Thyroid gland (tissue), 4 donors: Measurements from ENCODE around the gene MOB4. TPM values are rescaled to one million over a fixed set of nuclear protein-coding genes. Genes with fewer than 3 reads are reported as not detected.

Experiments
- DNase-seq, 2 donors: peaks; one replicate each; pipeline ENCODE4 v3.0.0-alpha.2; 2019
- H3K27ac ChIP-seq, 3 donors: fragments of 200-600 bp; sonication (generic); 1 replicate in 2 of 3; 2 replicates in 1 of 3; pipeline ENCODE4 v1.5.1; 2016 to 2019; ENCODE audit warnings: mild to moderate bottlenecking in 1 of 3, moderate library complexity in 1 of 3
- H3K27me3 ChIP-seq: fragments of 200-600 bp; sonication (generic); one replicate; pipeline ENCODE4 v1.5.1; 2019
- H3K36me3 ChIP-seq, 2 donors: fragments of 200-600 bp; sonication (generic); one replicate each; pipeline ENCODE4 v1.5.1; 2016 to 2019
- H3K4me1 ChIP-seq, 2 donors: fragments of 200-600 bp; sonication (generic); one replicate each; pipeline ENCODE4 v1.5.1; 2017 to 2019
- H3K4me3 ChIP-seq, 3 donors: fragments of 200-600 bp; sonication (generic); replicated peaks in 1 of 3; 1 replicate in 2 of 3; 2 replicates in 1 of 3; pipeline ENCODE4 v1.5.1; 2016; ENCODE audit warnings: mild to moderate bottlenecking in 1 of 3
- H3K9me3 ChIP-seq: fragments of 200-600 bp; sonication (generic); one replicate; pipeline ENCODE4 v1.5.1; 2017
- POLR2A ChIP-seq, 2 donors: fragments of 450-650 bp; IDR thresholded peaks; one replicate each; pipeline ENCODE4 v1.6.1; 2017; ENCODE audit warnings: antibody characterized with exemption in 2 of 2, mild to moderate bottlenecking in 2 of 2, moderate library complexity in 1 of 2
- WGBS, 2 donors: methylation state at CpG; one replicate each; pipeline ENCODE4 v1.1.5; 2017; 5-methylcytosine and 5-hydroxymethylcytosine counted together
- intact Hi-C: fragments of 100-400 bp; cut with DNase I; formaldehyde crosslinking; loops from one replicate; pipeline ENCODE4 v1.15.1; 2023
- total RNA-seq, 4 donors: library from RNA; depleted of rRNA; stranded (reverse); fragments of >200 nt; gene quantifications; one replicate each; pipeline ENCODE4 v1.2.3, GENCODE V29; 2016
- TF ChIP-seq, protein P1 (sequence below), 6 experiments: fragments of 200-600 bp in 3 of 6; fragments of 450-650 bp in 3 of 6; sonication (generic) in 3 of 6; IDR thresholded peaks; one replicate each; pipeline ENCODE4 v1.5.1; 2016 to 2019; ENCODE audit warnings: antibody characterized with exemption in 6 of 6, mild to moderate bottlenecking in 2 of 6, inconsistent platforms in 1 of 6, moderate library complexity in 1 of 6

Gene MOB4
- total RNA-seq, 4 donors from 2014 or later, result 24.7 to 36.1 (median 28.6) TPM

DNA sequence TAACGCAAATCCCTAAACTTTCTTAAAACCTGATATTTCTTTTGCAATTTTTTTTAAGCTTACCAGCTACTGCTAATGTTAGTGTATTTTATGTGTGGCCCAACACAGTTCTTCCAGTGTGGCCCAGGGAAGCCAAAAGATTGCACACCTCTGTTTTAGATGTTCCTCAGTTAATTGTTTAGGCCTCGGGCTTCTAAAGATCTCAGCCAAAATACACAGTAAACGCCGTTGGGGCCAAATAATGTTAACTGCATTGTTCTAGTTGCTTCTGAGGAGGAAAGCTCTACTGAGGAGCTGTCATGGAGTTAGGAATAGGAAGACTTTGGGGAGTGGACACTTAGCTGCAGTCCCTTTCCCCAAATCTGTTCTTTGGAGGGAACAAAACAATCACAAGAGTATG is 13.7 kb upstream of the MOB4 start:
- no peak overlapping the region for H3K4me3 ChIP-seq
- WGBS, 2 donors, result 66 to 87% methylated on average over 4 of the region's 4 CpGs

DNA sequence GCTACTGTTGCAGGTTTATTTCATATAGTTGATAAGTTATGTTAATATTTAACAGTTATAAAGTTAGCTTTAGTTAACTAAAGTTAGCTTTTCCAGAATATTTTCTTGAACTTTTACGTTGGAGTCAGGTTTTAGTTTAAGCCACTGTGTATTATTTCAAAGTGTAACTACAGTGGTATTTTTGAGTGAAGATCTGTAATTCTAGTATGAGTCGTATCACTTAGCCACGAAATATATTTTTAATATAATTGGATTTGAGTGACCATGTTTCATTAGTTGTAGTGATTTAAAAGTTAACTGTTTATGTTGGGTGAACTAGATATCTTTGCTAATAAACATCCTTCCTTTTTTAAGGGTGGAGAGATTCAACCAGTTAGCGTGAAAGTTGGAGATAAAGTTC is 13.2 kb upstream of the MOB4 start:
- no peak for DNase-seq
- Histone ChIP-seq H3K36me3 (peaks cover 8 to 13% of the 10 kb centered on the region in 2 donors), H3K27ac (peak overlapping the region in 1 of 3 donors; percentile 100), H3K4me1 (peaks cover 13 to 21% of the 10 kb centered on the region in 2 donors), H3K27me3 (no peaks in the 10 kb centered on the region), H3K4me3 (no peak overlapping the region), H3K9me3 (no peaks in the 10 kb centered on the region)
- no peak for TF ChIP-seq POLR2A (IDR thresholded peaks at IDR 0.05)
- TF ChIP-seq, protein P1, sequence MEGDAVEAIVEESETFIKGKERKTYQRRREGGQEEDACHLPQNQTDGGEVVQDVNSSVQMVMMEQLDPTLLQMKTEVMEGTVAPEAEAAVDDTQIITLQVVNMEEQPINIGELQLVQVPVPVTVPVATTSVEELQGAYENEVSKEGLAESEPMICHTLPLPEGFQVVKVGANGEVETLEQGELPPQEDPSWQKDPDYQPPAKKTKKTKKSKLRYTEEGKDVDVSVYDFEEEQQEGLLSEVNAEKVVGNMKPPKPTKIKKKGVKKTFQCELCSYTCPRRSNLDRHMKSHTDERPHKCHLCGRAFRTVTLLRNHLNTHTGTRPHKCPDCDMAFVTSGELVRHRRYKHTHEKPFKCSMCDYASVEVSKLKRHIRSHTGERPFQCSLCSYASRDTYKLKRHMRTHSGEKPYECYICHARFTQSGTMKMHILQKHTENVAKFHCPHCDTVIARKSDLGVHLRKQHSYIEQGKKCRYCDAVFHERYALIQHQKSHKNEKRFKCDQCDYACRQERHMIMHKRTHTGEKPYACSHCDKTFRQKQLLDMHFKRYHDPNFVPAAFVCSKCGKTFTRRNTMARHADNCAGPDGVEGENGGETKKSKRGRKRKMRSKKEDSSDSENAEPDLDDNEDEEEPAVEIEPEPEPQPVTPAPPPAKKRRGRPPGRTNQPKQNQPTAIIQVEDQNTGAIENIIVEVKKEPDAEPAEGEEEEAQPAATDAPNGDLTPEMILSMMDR (IDR thresholded peaks at IDR 0.05), result no peak
- intact Hi-C loops, result no loop called here
- WGBS, 2 donors, result 84 to 90% methylated on average over 4 of the region's 4 CpGs

More for the DNA sequence above, 13.7 kb upstream of the MOB4 start:
- DNase-seq, result no peak
- TF ChIP-seq, protein P1 (IDR thresholded peaks at IDR 0.05), result no peak
- no peak for TF ChIP-seq POLR2A (IDR thresholded peaks at IDR 0.05)
- peak overlapping the region in 1 of 3 donors; percentile 100 for H3K27ac ChIP-seq
- no peaks in the 10 kb centered on the region for H3K9me3 ChIP-seq
- intact Hi-C loops, result no loop called here
- peaks cover 8 to 13% of the 10 kb centered on the region in 2 donors for H3K36me3 ChIP-seq
- peaks cover 13 to 25% of the 10 kb centered on the region in 2 donors for H3K4me1 ChIP-seq
- H3K27me3 ChIP-seq, result no peaks in the 10 kb centered on the region

GRCh38 chr2:197504000-197504399 is 11.9 kb upstream of the MOB4 start:
- 91 to 100% methylated on average over 2 of the region's 2 CpGs for WGBS, 2 donors
- DNase-seq, result no peak
- intact Hi-C loops, result no loop called here
- Histone ChIP-seq H3K27ac (no peak overlapping the region), H3K36me3 (peaks cover 8 to 13% of the 10 kb centered on the region in 2 donors), H3K27me3 (no peaks in the 10 kb centered on the region), H3K4me3 (no peak overlapping the region), H3K9me3 (no peaks in the 10 kb centered on the region), H3K4me1 (peaks cover 11 to 13% of the 10 kb centered on the region in 2 donors)
- no peak for TF ChIP-seq POLR2A (IDR thresholded peaks at IDR 0.05)
- TF ChIP-seq, protein P1 (IDR thresholded peaks at IDR 0.05), result no peak

DNA sequence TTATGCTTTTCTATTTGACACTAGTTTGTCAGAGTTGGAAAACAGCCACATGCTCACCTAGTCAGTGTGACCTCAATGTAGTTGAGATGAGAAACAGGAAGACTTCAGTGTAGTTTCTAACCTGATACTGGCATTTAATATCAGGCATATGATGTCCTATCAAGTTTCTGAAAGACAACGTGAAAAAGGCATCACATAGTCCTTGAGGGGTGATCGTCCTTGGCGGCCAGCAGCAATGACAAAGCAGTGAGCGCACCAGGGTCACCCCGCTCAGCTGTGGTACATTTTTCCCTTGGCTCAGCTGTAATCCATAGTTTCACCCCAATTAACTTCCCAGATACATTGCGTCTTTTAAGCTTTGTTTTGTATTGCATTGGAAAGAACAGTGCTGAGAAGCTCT is 11.4 kb upstream of the MOB4 start:
- H3K27me3 ChIP-seq, result no peaks in the 10 kb centered on the region
- TF ChIP-seq, protein P1 (IDR thresholded peaks at IDR 0.05), result no peak
- no peak for TF ChIP-seq POLR2A (IDR thresholded peaks at IDR 0.05)
- H3K36me3 ChIP-seq, result peaks cover 8 to 13% of the 10 kb centered on the region in 2 donors
- peaks cover 11 to 13% of the 10 kb centered on the region in 2 donors for H3K4me1 ChIP-seq
- no peak overlapping the region for H3K4me3 ChIP-seq
- WGBS, 2 donors, result 93 to 95% methylated on average over 6 of the region's 6 CpGs
- no peak overlapping the region for H3K27ac ChIP-seq
- H3K9me3 ChIP-seq, result no peaks in the 10 kb centered on the region
- no peak for DNase-seq
- intact Hi-C loops, result no loop called here

GRCh38 chr2:197506658-197507057 is 9.2 kb upstream of the MOB4 start:
- no peaks in the 10 kb centered on the region for H3K9me3 ChIP-seq
- TF ChIP-seq, protein P1 (IDR thresholded peaks at IDR 0.05), result no peak
- TF ChIP-seq POLR2A (IDR thresholded peaks at IDR 0.05), result no peak
- H3K4me1 ChIP-seq, result peaks cover 6 to 8% of the 10 kb centered on the region in 2 donors
- H3K4me3 ChIP-seq, result no peak overlapping the region
- no peaks in the 10 kb centered on the region for H3K27me3 ChIP-seq
- H3K36me3 ChIP-seq, result peaks cover 8 to 13% of the 10 kb centered on the region in 2 donors
- DNase-seq, result no peak
- intact Hi-C loops, result no loop called here
- WGBS, 2 donors, result 97 to 98% methylated on average over 5 of the region's 5 CpGs
- no peak overlapping the region for H3K27ac ChIP-seq
